GM18519 (cell line): Measurements from ENCODE around the gene JARID2.

ENCODE experiments used
- ATAC-seq: cut with Tn5 transposase; IDR thresholded peaks from one replicate; pipeline ENCODE4 v1.9.1; 2021; ENCODE audit warnings: mild to moderate bottlenecking, moderate library complexity; ENCODE audit not compliant: unreplicated experiment, low FRiP score

Gene JARID2

DNA sequence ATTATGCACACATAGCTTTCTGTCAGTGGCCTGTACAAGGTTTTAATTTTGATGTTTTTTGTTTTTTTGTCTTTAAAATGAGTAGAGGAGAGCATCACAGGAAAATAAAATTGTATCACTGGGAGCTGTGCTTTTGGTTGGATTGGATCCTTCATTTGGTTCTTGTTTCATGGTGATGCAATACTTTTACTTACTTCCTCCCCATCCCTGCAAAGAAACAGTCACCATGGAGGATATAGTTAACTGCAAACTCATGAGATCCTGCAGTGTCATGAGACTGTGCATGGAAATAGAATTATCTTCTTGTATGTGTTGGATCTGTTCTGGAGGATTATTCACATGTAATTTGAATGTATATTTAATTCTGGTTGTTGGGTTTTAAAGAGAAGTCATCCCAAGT lies 122.3 kb downstream of the JARID2 start:
- ATAC-seq: no peak

DNA sequence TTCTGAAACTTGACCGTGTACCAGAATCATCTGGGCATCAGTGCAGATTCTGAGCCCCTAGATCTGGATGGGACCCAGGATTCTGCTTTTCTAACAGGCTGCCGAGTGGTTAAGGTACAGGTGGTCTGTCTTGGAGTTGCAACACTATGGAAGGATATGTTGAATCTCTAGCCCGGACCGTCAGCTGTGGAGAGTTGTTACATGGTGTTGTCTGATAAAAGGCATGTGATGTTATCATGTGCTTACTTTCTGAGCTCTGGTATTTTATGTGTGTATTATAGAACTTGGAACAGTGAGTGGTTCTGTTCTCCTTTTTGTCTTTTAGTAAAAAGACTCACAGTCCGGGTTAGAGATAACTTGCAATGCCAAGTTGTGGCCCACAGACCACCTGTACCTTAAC lies 123.0 kb downstream of the JARID2 start:
- no peak for ATAC-seq

DNA sequence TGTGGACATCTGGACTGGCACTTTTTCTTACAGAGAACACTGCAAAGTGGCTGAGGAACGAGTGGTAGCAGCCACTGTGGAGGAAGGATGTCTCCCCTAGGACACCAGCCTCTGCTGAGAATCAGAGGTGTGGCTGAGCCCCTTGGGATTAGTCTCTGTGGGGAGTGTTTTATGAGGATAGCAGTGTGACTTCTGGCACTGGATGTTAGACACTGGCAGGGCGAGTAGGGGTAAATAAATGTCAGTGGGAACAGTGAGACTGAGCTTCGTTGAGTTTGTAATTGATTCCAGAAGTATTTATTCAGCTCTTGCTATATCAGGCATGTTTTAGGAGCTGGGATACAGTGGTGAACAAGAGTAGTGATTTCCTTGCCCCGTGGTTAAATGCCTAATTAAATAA lies 124.0 kb downstream of the JARID2 start:
- ATAC-seq: no peak

DNA sequence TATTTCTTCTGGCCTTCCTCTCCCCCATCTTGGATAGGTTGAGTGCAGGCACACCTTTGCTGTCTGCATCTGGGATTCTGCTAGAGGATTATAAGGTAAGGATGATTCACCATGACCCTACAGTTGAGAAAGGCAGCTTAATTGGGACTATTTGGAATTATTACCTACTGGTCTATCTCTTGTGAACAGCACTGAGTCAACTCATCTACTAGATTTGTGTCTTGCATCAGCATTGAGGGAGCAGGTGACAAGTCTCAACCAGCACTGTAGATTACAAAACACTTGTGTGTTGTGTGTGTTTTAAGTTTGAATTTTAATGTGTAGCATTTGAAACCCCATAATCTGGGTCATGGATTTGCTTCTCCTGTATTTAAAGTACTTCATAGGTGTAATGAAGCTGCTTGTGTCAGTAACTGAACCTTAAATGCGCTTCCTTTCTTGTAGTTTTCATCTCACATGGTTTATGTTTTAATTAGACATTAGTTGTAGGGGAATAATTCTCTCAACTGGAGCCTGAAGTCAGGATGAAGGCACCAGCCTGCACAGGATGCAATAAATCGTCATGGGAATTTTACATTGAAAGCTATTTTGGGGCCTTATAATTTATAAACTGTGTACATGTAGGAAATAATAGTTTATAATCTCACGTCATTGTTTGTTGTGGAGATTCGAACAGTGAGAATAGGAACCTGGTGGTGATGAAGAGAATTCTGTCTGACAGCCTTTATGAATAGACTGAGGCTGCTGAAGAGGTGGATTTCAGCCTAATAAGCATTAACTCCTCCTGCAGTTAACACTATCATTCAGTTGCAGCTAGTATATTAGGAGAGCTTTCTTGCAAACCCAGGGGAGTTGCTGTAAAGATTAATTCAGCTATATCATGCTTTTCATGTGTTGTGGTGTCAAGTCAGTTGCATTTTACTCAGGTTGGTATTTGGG lies 125.1 kb downstream of the JARID2 start:
- no peak for ATAC-seq

DNA sequence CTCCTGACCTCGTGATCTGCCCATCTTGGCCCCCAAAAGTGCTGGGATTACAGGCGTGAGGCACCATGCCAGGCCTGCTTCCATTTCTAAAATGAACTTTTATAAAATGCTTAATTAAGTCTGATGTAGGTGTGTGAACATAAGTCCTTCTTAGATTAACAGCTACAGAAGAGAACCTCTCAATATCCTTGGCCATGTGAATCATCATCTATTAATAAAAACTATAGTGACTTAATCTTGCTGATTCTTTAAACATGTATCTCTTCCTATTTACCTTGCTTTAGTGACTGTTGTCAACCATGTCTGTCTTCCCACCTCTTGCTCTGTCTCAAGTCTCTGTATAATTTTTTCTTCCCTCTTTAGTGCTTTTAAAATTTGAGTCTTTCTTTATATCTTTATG lies 127.1 kb downstream of the JARID2 start:
- no peak for ATAC-seq

DNA sequence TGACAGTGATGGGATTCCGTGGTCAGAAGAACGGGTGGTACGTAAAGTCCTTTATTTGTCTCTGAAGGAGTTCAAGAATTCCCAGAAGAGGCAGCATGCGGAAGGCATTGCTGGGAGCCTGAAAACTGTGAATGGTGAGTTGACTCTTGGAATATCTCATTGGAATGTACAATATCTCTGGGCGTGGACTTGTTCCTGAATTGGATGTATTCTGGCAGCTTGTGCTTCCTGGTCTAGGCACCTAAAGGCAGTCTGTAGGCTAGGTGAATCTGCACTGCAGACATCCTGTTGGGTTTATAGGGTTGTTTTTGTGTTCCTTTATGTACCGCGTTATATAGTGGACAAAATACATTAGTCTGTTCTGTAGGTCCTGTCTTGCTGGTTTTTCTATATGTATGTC lies 128.2 kb downstream of the JARID2 start:
- no peak for ATAC-seq

DNA sequence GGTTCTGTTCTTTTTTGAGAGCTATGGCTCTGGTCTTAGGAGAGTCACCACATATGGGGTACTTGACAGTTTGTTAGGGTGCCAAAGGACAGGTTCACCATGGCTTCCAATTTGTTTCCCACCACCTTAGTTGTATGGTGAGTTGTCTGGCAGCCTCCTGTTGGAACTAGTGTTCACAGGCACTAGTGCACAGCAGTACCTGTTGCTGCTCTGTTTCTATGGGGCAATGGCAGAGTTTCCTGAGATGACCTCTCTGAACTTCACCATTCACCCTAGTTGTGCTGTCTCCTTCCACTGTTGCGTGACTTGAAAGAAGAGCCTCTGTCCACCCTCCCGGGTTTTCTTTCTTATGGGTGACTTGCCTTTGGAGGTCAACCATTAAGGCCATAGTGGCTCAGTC lies 129.1 kb downstream of the JARID2 start:
- ATAC-seq: no peak

DNA sequence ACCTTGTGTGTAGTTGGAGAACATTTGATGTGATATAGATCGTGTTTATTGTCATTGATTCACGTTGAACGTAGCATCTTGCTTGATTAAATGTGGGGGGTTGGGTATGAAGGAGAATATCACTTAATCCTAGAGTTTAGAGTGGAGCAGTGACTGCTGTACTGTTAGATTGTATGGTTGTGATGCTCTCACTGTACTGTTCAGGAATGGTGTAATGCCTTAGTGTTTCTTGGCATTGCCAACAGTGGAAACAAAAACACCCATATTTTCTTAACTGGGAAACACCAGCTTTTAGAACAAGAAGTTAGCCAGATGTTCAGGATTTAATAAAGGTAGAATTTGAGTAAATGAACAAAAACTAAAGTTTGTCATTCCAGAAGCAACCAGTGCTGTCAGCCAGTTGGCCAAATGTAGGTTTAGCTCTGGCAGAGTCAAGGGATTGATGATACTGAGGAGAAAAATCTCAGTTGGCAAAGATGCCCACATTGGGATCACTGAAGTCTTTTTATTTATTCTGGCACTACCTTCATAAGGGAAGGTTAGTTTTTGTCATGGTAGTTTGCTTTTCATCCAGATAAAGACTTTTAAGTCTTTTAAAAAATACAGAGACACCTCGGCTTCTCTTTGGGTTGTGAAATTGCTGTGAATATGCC lies 129.9 kb downstream of the JARID2 start:
- ATAC-seq: no peak

DNA sequence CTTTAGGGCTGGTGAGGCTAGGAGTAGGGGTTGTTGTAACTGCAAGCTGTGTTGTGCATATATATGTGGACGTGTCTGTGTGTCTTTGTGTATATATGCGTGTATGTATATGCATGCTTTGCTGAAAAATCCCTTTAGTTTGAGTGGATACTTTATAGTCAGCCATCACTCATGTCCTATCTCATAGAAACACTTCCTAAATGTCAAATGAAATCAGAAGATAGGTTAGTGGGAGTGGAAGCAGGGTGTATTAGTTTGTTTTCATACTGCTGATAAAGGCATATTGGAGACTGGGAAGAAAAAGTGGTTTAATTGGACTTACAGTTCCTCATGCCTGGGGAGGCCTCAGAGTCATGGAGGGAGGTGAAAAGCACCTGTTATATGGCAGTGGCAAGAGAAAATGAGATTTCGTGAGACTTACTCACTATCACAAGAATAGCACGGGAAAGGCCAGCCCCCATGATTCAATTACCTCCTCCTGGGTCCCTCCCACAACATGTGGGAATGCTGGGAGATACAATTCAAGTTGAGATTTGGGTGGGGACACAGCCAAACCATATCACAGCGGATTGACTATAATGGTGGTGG lies 131.1 kb downstream of the JARID2 start:
- no peak for ATAC-seq

DNA sequence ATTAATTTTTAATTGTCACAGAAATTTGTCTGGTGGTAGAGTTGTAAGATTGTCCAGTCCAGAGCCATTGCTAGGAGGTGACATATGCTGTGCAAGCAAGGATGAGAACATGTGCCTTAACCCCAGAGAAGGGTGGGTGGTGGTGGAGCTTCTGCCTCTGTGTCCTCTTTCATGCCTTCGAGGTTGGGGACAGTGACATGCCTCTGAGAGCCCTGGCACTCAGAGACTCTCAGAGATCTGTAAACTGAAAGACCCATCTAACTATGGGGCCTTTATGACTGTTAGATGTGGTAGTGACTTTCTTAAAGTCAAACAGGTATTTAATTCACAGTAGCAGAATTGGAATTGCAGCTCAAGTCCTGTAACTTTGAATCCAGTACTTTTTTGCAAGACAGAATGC lies 132.4 kb downstream of the JARID2 start:
- no peak for ATAC-seq

DNA sequence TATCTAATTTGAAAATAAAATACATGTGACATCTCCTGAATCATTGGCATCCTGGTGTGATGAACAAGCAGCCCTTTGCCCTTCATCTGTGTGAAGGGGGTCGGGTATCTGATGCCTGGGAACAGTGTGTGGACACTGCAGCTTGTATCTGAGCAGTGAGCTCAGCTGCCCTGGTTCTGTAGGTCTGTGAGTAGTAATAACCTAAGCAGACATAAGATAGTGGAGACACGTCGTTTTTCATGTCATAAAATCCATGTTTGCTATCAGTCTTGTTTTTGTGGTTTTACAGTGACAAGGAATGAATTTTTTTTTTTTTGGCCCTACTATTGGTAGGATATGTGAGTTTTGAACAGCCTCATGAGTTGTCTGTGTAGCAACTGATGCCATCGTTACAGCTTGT lies 133.0 kb downstream of the JARID2 start:
- ATAC-seq: no peak

DNA sequence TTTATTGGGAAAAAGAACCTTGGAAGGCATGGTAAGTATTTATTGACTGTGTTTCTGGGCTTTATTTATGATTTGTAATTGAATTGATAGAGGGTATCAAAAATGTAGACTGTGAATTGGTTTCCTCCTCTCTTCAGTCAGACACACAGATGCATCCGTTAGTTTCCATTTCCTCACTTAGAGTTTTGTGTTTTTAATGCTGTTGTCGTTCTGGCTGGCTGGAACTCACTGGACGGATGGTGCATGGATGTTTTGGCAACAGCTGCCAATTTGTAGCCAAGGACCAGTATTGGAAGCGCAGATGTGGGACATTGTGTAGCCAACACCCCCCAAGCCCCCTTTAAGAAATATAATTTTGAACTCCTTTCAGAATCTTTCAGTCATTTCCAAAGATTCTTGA lies 134.5 kb downstream of the JARID2 start:
- ATAC-seq: no peak

DNA sequence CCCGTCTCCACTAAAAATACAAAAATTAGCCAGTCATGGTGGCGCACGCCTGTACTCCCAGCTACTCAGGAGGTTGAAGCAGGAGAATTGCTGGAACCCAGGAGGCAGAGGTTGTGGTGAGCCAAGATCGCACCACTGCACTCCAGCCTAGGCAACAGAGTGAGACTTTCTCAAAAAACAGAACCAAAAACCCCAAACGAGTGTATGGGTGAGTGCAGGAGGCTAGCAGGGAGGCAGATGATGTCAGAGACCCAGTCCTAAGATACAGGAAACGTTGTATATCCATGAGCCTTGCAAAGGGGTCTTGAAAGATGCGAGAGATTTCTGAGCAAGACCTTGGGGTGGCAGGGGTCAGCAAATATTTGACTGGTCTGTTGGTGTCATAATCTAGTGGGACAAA lies 136.2 kb downstream of the JARID2 start:
- no peak for ATAC-seq

DNA sequence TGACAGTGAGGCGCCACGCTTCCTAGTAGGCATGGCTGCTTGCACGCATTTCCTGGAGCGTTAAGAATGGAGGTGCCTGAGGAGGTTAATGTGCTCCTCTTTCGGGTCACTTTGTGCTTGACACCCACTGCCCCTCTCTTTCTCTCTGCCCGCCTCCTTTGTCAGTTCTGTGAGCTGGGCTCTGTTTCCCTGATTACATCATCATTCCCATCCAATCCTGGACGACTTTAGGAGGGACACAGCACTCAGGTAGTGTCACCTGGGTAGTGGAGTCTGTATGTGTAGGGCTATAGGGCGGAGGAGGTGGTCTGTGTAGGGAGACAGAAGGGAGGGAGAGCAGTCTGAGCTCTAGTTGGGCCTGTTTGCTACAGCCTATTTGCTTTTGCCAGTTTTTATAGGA lies 136.8 kb downstream of the JARID2 start:
- ATAC-seq: no peak

DNA sequence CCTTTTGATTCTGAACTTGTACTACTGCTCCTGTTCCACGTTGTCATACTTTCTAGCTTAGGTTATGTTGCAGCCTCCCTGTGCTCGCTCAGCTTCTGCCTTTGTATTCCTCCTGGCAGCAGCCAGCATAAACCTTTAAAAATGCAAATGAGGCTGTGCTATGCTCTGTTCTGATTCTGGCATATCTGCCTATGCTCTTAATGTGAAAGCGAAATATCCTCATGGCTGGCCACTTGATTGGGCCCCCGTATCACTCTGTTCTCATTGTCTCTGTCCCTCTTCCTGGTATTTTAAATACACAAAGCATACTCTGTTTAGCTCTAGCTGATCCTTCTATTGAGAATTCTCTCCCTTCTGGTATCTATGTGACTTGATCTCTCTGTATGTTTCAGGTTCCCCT lies 139.0 kb downstream of the JARID2 start:
- ATAC-seq: no peak

DNA sequence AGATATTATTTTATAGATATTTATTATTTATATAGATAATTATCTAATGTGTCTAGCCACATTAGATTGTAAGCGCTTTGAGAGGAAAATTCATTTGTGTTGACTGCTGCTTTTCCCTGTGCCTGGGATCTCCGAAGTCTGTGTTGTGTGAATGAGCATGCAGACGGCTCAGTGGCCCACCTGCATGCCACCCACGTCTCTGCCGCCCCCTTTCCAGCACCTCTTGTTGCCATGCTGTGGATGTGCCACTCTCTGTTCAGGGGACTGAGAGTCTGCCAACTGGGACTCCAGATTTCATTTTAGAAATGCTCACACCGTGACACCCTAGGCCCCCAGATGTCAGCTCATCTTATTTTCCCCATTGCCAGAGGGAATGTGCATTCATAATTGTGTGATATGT lies 139.7 kb downstream of the JARID2 start:
- ATAC-seq: no peak

DNA sequence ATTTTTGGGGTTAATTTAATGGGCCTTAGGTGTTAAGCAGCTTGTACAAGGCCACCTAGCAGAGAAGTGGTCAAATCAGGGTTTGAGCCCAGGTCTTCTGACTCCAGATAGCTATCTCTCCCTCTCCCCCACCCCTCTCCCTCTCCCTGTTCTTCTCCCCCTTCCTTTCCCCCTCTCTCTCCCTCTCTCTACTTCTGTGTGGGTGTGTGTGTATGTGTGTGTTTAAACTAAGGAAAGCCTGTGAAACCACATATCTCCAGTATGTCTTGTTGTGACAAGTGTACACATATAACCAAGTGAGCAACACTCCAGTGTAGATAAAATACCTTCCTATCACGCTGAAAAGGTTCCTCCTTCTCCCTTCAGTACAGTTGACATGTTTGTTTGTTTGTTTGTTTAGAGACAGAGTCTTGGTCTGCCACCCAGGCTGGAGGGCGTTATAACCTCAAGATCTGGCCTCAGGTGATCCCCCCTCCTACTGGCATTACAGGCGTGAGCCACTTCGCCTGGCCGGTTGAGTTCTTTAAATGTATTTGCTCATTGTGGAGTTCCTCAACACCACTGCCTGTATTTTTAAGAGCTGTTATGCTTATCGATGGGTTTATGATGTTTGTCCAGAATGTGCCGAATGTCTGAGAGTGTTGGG lies 140.4 kb downstream of the JARID2 start:
- ATAC-seq: no peak

DNA sequence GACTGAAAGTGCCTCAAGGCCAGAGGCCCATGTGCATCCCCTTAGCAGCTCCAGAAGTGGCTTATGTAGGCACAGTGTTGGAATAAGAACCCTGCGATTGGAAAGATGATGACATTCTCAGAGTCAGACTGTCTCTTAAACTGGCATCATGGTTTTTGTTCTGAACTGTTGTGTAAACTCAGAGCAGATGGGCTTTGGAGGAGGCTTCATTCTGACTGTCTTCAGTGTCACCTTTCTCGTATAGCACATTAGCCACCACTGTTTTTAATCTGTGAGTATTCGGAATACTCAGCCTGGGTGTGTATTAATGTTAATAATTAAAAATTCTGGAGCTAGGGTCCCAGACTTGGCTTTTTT lies 140.9 kb downstream of the JARID2 start:
- no peak for ATAC-seq

DNA sequence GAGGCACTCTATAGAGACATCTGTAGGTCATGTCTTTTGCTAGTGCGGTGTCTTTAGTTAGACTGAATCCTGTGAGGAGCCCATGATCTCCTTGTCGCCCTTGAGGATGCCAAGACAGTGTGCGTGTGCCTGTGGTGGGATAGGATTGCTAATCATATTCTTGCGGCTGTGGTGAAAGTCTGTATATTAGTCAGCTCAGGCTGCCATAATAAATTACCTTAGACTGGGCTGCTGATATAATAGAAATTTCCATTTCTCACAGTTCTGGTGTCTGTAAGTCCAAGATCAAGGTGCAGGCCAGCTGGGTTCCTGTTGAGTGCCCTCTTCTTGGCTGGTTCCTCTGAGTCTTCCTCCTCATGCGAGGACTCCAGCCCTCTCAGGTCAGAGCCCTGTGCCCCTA lies 141.2 kb downstream of the JARID2 start:
- no peak for ATAC-seq

DNA sequence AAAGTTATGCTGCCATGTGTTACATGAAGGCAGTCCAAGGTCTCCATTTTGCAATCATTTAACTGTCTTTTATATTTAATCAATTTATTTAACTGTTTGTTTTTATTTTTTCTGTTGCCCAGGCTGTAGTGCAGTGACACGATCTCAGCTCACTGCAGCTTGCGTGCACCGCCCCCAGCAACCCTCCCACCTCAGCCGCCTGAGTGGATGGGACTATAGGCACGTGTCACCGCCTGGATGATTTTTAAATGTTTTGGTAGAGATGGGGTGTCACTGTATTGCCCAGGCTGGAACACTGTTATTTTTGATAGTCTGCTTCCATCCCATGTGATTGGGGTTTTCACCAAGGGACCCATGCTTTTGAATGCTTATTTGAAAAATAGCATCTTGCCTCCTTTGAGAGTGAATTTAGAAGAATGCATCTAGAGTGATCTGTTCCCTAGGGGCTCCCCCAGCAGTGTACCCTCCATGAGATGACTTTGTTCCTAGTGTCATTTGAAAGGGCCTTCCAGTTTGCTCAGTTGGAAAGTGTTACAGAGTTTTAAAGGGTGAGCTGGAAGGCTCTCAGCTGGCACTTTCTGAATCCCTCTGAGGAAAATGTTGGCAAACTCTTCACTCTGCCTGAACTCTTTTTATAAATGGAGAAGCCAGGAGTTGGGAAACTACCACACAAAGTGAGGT lies 143.4 kb downstream of the JARID2 start:
- ATAC-seq: no peak
